Measurements from ENCODE around the gene FMO1.

GRCh38 chr1:171248302-171248701 is at the start of gene FMO1:
- TF ChIP-seq, protein P1, sequence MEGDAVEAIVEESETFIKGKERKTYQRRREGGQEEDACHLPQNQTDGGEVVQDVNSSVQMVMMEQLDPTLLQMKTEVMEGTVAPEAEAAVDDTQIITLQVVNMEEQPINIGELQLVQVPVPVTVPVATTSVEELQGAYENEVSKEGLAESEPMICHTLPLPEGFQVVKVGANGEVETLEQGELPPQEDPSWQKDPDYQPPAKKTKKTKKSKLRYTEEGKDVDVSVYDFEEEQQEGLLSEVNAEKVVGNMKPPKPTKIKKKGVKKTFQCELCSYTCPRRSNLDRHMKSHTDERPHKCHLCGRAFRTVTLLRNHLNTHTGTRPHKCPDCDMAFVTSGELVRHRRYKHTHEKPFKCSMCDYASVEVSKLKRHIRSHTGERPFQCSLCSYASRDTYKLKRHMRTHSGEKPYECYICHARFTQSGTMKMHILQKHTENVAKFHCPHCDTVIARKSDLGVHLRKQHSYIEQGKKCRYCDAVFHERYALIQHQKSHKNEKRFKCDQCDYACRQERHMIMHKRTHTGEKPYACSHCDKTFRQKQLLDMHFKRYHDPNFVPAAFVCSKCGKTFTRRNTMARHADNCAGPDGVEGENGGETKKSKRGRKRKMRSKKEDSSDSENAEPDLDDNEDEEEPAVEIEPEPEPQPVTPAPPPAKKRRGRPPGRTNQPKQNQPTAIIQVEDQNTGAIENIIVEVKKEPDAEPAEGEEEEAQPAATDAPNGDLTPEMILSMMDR (conservative IDR thresholded peaks at IDR 0.05; ENCODE audit: low read depth, low read length): no peak
- TF ChIP-seq EZH2 (IDR thresholded peaks at IDR 0.05; ENCODE audit: borderline replicate concordance, low read depth, low read length, poor library complexity, severe bottlenecking): no peak
